Measurements from ENCODE around the gene CLDN10. TPM values are rescaled to one million over a fixed set of nuclear protein-coding genes. Genes with fewer than 3 reads are reported as not detected.

CLDN10 gene
- total RNA-seq, 4 donors from 2014 or later: not detected

Other genes with a start within 250 kb of the CLDN10 start
- gene DZIP1, start 92.0 kb downstream of the CLDN10 start, total RNA-seq: 1 to 10 TPM in 3 of 4 donors, under 1 TPM in 1; 0.22 to 5.6 (median 2.2) TPM
- gene DNAJC3, start 124.4 kb downstream of the CLDN10 start, total RNA-seq: 10 to 100 TPM; 15.7 to 21.6 (median 20.5) TPM